NCI-H345 treated with DMSO at 0.1 percent for 48 hours (cell line): ENCODE data around the gene SDHA.
"Not testable (repeated sequence)": the region's sequence is repeated elsewhere in the genome, so short reads cannot be mapped to it uniquely, and the experiment has no call there.

Source experiments
- DNase-seq: peaks from one replicate; lab custom pipeline; 2025; ENCODE audit not compliant: unreplicated experiment; lab: John Stamatoyannopoulos, UW

Gene SDHA

GRCh38 chr5:196350-196749 lies 21.8 kb upstream of the SDHA start:
- no peak for DNase-seq

GRCh38 chr5:197031-197430 lies 21.1 kb upstream of the SDHA start:
- not testable (repeated sequence) for DNase-seq

GRCh38 chr5:197892-198489 lies 20.1 kb upstream of the SDHA start:
- no peak for DNase-seq

GRCh38 chr5:198516-199196 lies 19.5 kb upstream of the SDHA start:
- no peak for DNase-seq

GRCh38 chr5:199197-199949 lies 18.7 kb upstream of the SDHA start:
- no peak for DNase-seq

- DNase-seq = no peak
Observed at GRCh38 chr5:199950-200645, 18.0 kb upstream of the SDHA start.

- DNase-seq = no peak
Observed at GRCh38 chr5:200985-201384, 17.1 kb upstream of the SDHA start.

- no peak for DNase-seq
Observed at GRCh38 chr5:201672-202071, 16.4 kb upstream of the SDHA start.

GRCh38 chr5:203246-203930 lies 14.7 kb upstream of the SDHA start:
- no peak for DNase-seq

- no peak for DNase-seq
Observed at GRCh38 chr5:204001-204400, 14.1 kb upstream of the SDHA start.

- DNase-seq = no peak
Observed at GRCh38 chr5:204462-204861, 13.7 kb upstream of the SDHA start.

- no peak for DNase-seq
Observed at GRCh38 chr5:204966-205670, 13.0 kb upstream of the SDHA start.

- no peak for DNase-seq
Observed at GRCh38 chr5:206406-206805, 11.7 kb upstream of the SDHA start.

- no peak for DNase-seq
Observed at GRCh38 chr5:206927-207536, 11.1 kb upstream of the SDHA start.

GRCh38 chr5:207599-207998 lies 10.5 kb upstream of the SDHA start:
- no peak for DNase-seq

- DNase-seq = no peak
Observed at GRCh38 chr5:208449-209114, 9.5 kb upstream of the SDHA start.

GRCh38 chr5:213803-214395 lies 4.2 kb upstream of the SDHA start:
- no peak for DNase-seq

- not testable (repeated sequence) for DNase-seq
Observed at GRCh38 chr5:215256-215655, 2.9 kb upstream of the SDHA start.

GRCh38 chr5:216076-216475 lies 2.0 kb upstream of the SDHA start:
- not testable (repeated sequence) for DNase-seq
